GM19239 (cell line): ENCODE results near the gene CLDN22.

ENCODE experiments used
- DNase-seq: peaks from one replicate; pipeline ENCODE4 v3.0.0; 2011; ENCODE audit warnings: low spot score; ENCODE audit not compliant: insufficient read length
- FAIRE-seq: peaks from 2 replicates; lab custom pipeline; 2011; peaks lifted over from hg19 to GRCh38; lab: Jason Lieb, UNC

The CLDN22 gene

GRCh38 chr4:183287309-183287659 is 32.8 kb downstream of the CLDN22 start:
- FAIRE-seq = peak; percentile 90
- no peak for DNase-seq

- FAIRE-seq (no peak), DNase-seq (no peak)
Measured at GRCh38 chr4:183286590-183287308, 33.3 kb downstream of the CLDN22 start.

GRCh38 chr4:183285886-183286285 is 34.2 kb downstream of the CLDN22 start:
- peak; percentile 33 for FAIRE-seq
- no peak for DNase-seq

GRCh38 chr4:183284965-183285364 is 35.1 kb downstream of the CLDN22 start:
- FAIRE-seq = no peak
- DNase-seq = no peak

GRCh38 chr4:183284258-183284785 is 35.8 kb downstream of the CLDN22 start:
- peak; percentile 8 for FAIRE-seq
- DNase-seq = no peak

- FAIRE-seq (peak; percentile 33), DNase-seq (no peak)
Measured at GRCh38 chr4:183276106-183276505, 44.0 kb downstream of the CLDN22 start.

- no peak for FAIRE-seq
Measured at GRCh38 chr4:183272384-183272783, 47.7 kb downstream of the CLDN22 start.

GRCh38 chr4:183268556-183268955 is 51.5 kb downstream of the CLDN22 start:
- DNase-seq (no peak), FAIRE-seq (no peak)

More at GRCh38 chr4:183272384-183272783, 47.7 kb downstream of the CLDN22 start:
- DNase-seq = no peak
